ENCODE data around the gene ZNF599.
A peak's percentile ranks its signal among the peaks of the same experiment; 100 is the strongest.
"Not testable (repeated sequence)": the region's sequence is repeated elsewhere in the genome, so short reads cannot be mapped to it uniquely, and the experiment has no call there.

Gene ZNF599

DNA sequence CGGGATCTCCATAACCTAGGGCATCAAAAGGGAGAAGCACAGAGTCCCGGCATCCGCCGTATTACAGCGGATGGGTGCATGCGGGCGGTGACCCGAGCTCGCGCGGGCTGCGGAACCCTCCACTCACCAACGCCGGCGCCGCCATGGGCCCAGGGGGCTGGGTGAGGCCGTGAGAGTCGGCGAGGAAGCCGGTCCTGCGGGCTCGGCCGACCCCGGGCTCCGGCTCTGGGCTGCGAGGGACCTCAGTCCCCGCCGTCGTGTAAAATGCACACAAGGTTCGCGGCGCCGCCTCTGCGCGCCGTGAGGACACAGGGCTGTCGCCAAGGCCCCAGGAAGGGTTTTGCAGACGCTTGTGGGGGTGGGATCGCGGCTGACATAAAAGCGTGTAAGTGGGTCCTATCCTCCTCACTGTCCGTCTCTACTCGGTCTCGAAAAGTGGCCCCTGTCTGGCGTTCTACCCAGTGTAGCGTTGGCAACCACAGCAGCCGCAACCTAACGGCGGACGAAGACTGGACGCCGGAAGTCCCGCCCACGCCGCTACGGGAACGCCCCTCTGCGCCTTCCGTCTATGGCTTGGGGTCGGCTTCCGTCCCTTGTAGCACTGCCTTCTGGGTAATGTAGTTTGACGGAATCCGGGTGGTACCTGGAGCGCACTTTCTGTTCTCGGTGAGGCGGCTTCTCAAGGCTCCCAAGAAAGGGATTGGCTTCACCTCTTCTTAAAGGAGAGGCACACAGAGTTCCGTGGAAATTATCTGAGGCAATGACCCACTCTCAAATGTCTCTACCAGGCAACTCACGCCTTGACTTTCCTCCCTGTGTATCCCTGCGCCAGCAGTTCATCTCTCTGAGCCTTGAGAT is at the start of gene ZNF599:
Gene ZNF599 (minus strand): TSS at position 519 of the 858 bp plus-strand sequence. CDS start 374 bp downstream, at position 145.
- DNase-seq (ENCODE audit: low read depth in 3 of 3), result peak; percentile 79 to 86 (median 81)

DNA sequence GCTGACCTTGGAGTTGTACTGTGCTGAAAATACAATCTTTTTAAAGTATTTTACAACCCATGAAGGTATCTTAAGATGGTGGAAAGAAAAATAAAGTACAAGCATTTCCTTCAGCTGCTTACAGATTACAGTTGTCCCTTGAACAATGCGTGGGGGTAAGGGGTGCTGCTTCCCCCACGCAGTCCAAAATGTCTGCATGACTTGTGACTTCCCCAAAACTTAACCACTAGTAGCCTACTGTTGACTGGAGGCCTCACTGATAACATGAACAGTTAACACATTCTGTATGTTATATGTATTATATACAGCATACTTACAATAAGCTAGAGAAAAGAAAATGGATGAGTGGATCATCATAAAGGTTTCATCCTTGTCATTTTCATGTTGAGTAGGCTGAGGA is 45.3 kb upstream of the ZNF599 start:
- DNase-seq (ENCODE audit: low read depth in 3 of 3), result no peak

DNA sequence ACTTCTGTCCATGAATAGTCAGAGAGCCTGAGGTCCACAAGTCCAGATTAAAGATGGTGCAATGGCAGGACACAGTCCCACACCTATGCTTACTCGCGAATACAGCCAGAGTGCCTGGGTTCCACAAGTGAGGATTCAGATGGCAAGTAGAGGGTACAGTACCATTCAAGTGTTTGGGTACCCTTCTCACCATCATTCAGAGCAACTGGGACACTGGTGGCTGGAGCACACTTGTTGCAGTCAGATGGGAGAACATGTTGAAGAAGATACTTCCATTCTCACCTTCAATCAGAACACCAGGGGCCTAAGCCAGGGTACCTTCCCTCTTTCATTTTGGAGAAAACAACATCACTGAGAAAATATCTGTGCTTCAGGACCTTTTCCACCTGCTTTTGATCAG is 43.7 kb upstream of the ZNF599 start:
- DNase-seq (ENCODE audit: low read depth in 3 of 3), result no peak

DNA sequence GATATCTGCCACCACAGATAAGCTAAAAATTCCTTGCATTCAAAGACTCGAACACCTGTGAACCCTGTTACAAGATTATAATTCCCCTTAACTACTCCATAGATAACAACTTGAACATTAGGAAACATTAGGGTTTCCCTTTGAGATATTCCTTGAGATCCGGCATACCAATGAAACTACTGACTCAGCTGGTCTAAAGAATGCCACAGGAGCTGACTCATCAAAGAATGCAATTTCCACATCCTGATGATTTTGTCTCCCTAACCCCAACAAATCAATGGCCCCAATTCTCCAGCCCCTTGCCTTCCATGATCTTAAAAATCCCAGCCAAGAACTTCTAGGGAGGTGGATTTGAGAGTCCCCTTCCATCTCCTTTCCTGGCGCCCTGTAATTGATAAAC is 35.6 kb upstream of the ZNF599 start:
- no peak for DNase-seq (ENCODE audit: low read depth in 3 of 3)

DNA sequence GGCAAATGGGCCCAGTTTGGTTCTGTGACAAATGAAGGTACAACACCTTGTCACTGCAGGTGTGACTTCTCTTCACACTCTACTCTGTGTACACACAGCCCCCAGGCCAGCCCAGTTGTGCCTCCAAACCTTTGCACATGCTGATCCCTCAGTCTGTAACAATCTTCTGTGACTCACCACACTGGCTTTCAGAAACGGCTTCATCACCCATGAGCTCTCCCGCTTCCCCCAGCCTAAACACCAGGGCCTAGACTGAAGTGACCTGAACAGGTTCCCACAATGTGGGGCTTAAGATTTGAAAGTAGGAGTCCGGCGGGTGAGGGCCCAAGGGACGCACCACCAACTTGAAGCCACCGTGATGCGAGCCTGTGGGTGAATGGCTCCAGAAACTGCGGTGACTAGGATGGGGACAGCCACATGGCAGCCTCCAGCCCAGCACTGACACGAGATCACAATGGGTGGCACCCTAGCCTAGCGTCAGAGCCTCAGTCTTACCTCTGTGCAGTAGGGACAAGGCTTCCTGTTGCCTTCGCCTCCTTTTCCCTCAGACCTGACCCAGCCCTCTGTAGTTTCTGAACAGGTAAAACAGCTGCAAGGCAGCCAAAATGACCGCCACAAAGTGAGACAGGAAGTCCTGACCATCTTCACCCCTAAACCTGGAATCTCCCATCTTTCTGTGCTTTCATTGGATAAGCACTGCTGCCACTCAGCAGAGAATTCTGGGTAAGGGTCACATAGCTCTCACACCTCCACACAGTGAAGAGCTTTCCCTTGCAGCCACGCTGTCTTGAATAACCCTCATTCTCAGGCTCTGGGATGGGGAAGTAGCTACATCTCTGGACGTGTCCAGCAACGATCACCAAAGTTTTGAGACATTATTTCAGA is 34.2 kb upstream of the ZNF599 start:
- DNase-seq (ENCODE audit: low read depth in 3 of 3), result no peak

DNA sequence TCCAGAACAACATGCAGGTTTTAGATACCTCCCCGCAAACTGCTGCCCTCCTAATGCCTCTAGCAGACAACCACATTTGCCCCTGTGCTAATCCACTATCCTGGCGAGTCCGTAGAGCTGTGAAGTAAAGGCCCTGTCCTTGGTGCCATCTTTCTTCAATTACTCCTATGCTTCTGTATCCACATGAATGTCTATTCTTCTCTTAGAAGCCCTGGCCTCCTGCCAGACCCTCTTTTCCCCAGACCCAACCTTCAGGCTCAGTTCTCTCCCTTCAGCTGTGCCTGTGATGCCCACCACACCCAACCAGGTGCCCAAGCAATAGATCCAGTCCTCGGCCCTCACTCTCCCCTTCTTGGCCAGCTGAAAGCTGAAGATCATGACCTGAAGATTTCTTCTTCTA is 31.1 kb upstream of the ZNF599 start:
- DNase-seq (ENCODE audit: low read depth in 3 of 3), result no peak

DNA sequence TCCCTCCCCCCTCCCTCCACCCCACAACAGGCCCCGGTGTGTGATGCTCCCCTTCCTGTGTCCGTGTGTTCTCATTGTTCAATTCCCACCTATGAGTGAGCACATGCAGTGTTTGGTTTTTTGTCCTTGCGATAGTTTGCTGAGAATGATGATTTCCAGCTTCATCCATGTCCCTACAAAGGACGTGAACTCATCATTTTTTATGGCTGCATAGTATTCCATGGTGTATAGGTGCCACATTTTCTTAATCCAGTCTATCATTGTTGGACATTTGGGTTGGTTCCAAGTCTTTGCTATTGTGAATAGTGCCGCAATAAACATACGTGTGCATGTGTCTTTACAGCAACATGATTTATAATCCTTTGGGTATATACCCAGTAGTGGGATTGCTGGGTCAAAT is 23.9 kb upstream of the ZNF599 start:
- DNase-seq (ENCODE audit: low read depth in 3 of 3), result not testable (repeated sequence)

DNA sequence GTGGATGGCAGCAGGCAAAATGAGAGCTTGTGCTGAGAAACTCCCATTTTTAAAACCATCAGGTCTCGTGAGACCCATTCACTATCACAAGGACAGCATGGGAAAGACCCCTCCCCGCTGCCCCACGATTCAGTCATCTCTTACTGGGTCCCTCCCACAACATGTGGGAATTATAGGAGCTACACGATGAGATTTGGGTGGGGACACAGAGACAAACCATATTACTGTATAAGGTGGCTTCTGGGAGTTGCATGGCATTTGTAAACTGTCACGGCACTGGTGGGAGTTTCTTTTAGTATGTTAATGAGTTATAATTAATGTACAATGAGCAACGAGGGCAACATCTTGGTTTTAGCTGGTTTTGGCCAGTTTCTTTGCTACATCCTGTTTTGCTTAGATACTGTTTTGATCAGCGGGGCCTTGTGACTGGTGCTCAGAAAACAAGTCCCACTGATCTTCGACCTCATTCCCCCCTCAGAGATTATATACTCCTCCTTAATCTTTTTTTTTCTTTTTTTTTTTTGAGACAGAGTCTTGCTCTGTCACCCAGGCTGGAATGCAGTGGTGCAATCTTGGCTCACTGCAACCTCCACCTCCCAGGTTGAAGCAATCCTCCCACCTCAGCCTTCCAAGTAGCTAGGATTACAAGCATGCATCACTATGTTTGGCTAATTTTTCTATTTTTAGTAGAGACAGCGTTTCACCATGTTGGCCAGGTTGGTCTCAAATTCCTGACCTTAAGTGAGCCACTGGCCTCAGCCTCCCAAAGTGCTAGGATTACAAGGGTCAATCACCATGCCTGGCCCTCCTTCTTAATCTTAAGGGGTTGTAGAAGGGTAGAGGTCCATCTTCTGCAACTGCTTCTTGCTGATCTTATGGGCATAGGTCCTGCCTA is 21.3 kb upstream of the ZNF599 start:
- no peak for DNase-seq (ENCODE audit: low read depth in 3 of 3)

DNA sequence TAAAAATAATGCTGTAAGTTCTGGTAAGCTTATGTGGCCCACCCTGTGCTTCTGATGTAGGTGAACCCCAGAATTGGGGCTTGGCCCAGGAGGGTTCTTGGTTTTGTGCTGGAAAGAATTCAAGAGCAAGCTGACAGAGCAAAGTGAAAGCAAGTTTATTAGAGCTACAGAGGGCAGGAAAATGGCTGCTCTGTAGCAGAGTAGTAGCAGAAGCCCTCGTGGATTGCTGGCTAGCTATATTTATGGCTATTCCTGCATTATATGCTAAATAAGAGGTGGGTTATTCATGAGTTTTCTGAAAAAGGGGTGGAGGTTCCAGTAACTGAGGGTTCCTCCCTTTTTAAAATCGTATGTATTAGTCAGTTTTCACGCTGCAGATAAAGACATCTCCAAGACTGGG is 20.6 kb upstream of the ZNF599 start:
- DNase-seq (ENCODE audit: low read depth in 3 of 3), result no peak

DNA sequence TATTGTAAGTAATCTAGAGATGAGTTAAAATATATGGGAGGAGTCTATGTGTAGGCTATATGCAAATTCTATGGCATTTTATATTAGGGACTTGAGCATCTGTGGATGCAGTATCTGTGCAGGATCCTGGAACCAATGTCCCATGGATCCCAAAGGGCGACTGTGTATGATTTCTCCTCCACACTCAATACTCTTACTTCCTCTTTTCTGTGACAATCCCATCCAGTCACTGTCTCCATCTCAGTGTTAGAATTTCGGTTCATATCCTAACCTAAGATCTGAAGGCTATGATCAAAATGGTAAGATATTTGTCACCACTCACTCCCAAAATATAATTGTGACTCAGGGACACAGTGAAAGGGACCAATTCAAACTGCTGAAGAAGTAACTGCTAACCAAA is 15.1 kb upstream of the ZNF599 start:
- DNase-seq (ENCODE audit: low read depth in 3 of 3), result no peak

DNA sequence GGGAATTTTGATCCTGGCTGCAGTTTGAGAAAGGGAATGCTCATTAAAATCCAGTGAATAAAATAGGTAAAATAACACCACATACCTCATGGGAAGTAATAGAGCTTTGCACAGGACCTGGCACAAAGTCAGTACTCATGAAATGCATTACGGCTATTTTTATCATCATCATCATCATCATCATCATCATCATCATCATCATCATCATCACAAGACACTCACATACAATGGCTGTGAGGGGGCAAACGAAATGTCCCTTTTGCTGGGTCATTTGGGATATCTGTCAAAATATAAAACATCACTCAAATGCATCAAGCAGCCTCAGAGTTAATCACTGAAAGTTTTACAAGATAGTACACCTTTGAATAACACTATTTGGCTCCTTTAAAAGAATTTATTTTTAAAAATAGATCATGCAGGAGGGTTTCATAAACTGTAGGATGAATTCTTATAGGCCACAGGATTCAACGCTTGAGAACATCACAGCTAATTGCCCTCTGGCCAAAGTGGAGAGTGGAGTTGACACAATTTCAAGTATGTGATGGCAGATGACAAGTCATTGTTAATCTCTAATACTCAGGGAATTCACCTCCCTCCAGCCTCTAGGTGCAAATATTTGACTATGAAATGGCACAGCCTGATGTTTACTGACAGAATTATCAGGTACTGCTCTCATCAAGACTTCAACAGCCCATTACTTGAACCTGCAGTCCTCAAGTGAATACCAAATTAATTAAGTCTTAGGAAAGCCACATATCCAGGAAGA is 14.2 kb upstream of the ZNF599 start:
- DNase-seq (ENCODE audit: low read depth in 3 of 3), result no peak

DNA sequence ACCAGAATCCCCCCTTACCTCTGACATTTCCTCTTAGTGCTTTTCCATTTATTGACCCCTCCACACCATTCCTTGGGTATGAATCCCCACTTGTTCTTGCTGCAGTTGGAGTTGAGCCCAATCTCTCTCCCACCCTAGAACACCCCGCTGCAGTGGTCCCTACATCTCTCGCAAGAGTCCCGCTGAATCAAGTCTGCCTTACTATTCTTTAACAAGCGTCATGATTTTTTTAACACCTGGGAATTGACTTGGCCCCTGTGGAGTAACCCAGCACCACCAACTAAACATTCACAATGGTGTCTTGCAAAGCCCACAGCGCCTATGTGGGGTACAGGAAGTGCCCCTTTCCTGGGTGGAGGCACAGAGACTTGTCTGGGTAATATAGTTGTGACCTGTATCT is 13.2 kb upstream of the ZNF599 start:
- no peak for DNase-seq (ENCODE audit: low read depth in 3 of 3)

DNA sequence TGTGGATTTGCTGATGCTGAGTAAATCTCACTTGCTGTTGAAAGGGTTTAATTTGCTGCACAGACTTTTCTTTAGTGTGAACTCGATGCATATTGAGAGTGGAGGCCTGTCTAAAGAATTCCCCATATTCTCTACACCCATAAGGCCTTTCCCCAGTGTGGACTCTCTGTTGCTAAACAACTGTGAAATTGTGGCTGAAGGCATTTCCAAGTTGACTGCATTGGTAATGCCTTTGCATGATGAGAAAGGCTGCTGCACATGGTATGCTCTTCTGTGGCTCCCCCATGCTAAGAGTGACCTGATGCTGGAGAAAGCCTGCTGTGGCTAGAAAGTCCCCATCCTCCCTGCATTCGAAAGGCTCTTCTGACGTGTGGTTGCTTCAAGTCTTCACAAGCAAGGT is 6.6 kb upstream of the ZNF599 start:
- DNase-seq (ENCODE audit: low read depth in 3 of 3), result no peak

DNA sequence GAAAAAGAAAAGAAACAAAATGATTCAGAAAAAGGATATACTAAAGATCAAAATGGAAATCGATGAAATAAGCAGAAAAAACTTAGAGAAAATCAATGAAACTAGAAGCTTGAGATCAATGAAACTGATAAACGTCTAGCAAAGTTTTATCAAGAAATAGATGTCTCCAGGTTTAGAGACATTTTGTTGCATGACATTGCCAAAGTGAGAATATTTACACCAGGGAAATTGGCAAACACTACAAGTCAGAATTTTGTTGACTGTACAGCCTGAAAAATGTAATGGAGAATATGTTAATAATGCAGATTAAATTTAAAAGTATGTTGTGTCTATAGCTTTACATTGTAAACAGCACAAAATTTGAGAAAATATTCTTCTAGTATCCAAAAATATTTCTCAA is 5.3 kb upstream of the ZNF599 start:
- DNase-seq (ENCODE audit: low read depth in 3 of 3), result no peak

DNA sequence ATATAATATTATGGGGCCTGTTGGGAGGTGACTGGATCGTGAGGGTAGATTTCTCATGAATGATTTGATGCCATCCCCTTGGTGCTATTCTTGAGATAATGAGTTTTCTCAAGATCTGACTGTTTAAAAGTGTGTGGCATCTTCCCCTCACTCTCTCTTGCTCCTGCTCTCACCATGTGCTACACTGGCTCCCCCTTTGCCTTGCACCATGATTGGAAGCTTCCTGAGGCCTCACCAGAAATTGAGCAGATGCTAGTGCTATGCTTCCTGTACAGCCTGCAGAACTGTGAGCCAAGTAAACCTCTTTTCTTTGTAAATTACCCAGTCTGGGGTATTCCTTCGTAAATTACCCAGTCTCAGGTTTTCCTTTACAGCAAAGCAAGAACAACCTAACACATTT is 1.8 kb upstream of the ZNF599 start:
- DNase-seq (ENCODE audit: low read depth in 3 of 3), result no peak

DNA sequence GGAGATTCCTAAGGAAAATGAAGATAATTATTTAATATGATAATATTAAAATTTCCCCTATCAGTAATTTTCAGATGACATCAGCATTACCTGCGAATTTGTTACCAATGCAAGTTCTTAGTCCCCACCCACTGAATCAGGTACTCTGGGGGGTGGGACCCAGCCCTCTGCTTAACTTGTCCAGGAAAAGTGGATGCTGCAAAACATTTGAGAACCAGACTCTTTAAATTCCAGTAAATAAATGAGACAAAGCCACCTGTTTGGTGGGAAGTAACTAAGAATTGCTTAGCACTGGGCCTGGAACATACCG is 495 bp upstream of the ZNF599 start:
- DNase-seq (ENCODE audit: low read depth in 3 of 3), result no peak

DNA sequence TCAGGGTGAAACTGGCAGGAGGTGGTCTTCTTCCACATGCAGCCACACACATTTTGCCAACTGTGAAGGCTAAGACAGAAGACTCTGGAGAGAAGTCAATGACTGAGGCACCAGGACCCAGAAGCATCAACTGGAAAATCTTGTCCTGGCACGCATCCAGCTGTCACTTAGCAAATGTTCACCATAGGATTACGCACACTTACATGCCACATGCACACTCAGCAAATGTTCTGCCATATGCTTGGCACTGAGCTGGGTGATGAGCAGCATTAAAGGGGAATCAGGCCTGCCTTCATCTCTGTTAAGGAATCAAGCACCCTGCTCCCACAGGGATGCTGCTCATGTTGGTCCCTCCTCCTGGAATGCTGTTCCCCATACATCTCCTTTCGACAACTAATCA is 5.1 kb downstream of the ZNF599 start:
- DNase-seq (ENCODE audit: low read depth in 3 of 3), result no peak

DNA sequence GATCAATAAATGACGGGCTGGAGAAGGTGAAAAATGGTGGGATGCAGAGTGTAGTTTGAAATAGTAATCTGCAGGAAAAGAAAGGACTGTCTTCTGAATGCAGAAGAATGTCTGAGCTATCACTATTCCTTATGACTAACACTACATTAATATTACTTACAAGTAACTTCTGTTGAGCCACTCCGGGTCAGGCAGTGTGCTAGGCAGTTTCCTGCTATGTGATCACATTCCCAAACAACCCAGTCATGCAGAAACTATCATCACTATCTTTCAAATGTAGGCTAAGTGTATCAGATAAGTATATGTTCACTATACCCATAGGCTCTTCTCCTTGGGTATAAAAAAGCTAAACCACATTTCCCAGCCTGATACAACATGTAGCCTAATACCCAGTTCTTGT is 6.6 kb downstream of the ZNF599 start:
- DNase-seq (ENCODE audit: low read depth in 3 of 3), result no peak

DNA sequence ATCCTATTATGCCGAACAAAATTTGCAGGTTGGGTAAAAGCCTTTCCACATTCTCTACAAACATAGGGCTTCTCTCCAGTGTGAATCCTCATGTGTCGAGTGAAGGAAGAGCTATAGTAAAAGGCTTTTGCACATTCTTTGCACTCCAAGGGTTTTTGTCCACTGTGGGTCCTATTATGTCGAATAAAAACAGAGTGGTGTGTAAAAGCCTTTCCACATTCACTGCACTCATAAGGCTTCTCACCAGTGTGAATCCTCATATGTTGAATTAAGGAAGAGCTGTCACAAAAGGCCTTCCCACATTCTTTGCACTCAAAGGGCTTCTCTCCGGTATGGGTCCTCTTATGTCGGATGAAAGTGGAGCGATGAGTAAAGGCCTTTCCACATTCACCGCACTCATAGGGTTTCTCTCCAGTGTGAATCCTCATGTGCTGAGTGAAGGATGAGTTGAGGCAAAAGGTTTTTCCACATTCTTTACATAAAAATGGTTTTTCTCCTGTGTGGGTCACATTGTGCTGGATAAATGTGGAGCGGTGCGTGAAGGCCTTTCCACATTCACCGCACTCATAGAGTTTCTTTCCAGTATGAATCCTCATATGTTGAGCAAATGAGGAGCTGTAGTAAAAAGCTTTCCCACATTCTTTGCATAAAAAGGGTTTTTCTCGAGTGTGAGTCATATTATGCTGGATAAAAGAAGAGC is 13.6 kb downstream of the ZNF599 start:
- DNase-seq (ENCODE audit: low read depth in 3 of 3), result no peak

DNA sequence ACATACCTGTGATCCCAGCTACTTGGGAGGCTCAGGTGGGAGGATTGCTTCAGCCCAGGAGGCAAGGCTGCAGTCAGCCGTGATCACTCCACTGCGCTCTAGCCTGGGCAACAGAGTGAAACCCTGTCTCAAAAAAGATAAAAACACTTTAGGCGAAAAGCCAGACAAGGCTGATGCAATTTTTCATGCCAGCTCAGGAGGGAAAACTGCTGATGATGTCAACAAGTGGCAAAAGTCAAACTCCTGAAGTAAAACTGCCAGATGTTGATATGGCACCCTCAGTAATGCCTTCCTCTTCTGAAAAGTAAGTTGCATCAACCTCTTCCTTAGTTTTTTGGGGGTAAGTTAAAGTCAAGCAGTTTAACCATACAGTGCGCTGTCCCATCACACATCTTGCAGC is 15.6 kb downstream of the ZNF599 start:
- no peak for DNase-seq (ENCODE audit: low read depth in 3 of 3)
